Fibroblast of lung (primary cell): Measurements from ENCODE around the gene POLQ. TPM values are rescaled to one million over a fixed set of nuclear protein-coding genes. Genes with fewer than 3 reads are reported as not detected.

Experiments used
- DNase-seq, 2 donors: peaks; one replicate each; pipeline versions ENCODE4 v3.0.0 to v3.0.0-alpha.2; 2010; ENCODE audit warnings: low read depth in 2 of 2
- H2AFZ ChIP-seq: 2 replicates; pipeline ENCODE4 v1.5.1; 2012; ENCODE audit warnings: low read length, control low read depth, inconsistent platforms
- H3K27ac ChIP-seq: 2 replicates; pipeline ENCODE4 v1.5.1; 2011; ENCODE audit warnings: low read length, control low read depth; ENCODE audit not compliant: insufficient read depth
- H3K27me3 ChIP-seq: 2 replicates; pipeline ENCODE4 v1.5.1; 2011; ENCODE audit warnings: mild to moderate bottlenecking, low read length; ENCODE audit not compliant: control insufficient read depth, insufficient read depth
- H3K36me3 ChIP-seq: 2 replicates; pipeline ENCODE4 v1.5.1; 2011; ENCODE audit warnings: low read length; ENCODE audit not compliant: control insufficient read depth, insufficient read depth
- H3K4me1 ChIP-seq: 2 replicates; pipeline ENCODE4 v1.5.1; 2011; ENCODE audit warnings: low read length; ENCODE audit not compliant: control insufficient read depth, insufficient read depth; ENCODE audit errors: extremely low read depth
- H3K4me2 ChIP-seq: 2 replicates; pipeline ENCODE4 v1.5.1; 2011; ENCODE audit warnings: low read length, control low read depth; ENCODE audit not compliant: insufficient read depth; ENCODE audit errors: extremely low read depth
- H3K4me3 ChIP-seq, 4 experiments: fragments of 200-600 bp in 1 of 4; sonication (generic) in 1 of 4; replicated peaks in 1 of 4; 2 replicates each; pipeline ENCODE4 v1.5.1; 2011 to 2016; ENCODE audit warnings: low read length in 4 of 4, low read depth in 3 of 4, mild to moderate bottlenecking in 3 of 4, control low read depth in 2 of 4, inconsistent platforms in 1 of 4, mixed read lengths in 1 of 4; ENCODE audit not compliant: insufficient read depth in 1 of 4; ENCODE audit errors: control extremely low read depth in 1 of 4
- H3K79me2 ChIP-seq: 2 replicates; pipeline ENCODE4 v1.5.1; 2012; ENCODE audit warnings: mild to moderate bottlenecking, low read length, inconsistent platforms; ENCODE audit not compliant: control insufficient read depth, insufficient read depth
- H3K9ac ChIP-seq: 2 replicates; pipeline ENCODE4 v1.5.1; 2011; ENCODE audit warnings: mild to moderate bottlenecking, low read length, control low read depth; ENCODE audit not compliant: insufficient read depth
- H3K9me3 ChIP-seq: 2 replicates; pipeline ENCODE4 v1.5.1; 2012; ENCODE audit warnings: low read depth, low read length; ENCODE audit not compliant: control insufficient read depth, insufficient read depth
- H4K20me1 ChIP-seq: 2 replicates; pipeline ENCODE4 v1.5.1; 2011; ENCODE audit warnings: low read length; ENCODE audit not compliant: control insufficient read depth, insufficient read depth; ENCODE audit errors: extremely low read depth
- CTCF ChIP-seq, 2 donors: IDR thresholded peaks in 1 of 2; conservative IDR thresholded peaks in 1 of 2; 1 replicate in 1 of 2; 2 replicates in 1 of 2; pipeline ENCODE4 v1.5.1; 2011 to 2012; ENCODE audit warnings: low read length in 2 of 2, control low read depth in 1 of 2, inconsistent platforms in 1 of 2, low read depth in 1 of 2, mild to moderate bottlenecking in 1 of 2
- EZH2 ChIP-seq: IDR thresholded peaks from 2 replicates; pipeline ENCODE4 v1.5.1; 2012; ENCODE audit warnings: low read length, control low read depth, mild to moderate bottlenecking; ENCODE audit errors: missing control alignments
- polyA plus RNA-seq, 2 donors: library from polyadenylated mRNA; depleted of rRNA in 1 of 2; stranded (reverse) in 1 of 2; unstranded in 1 of 2; fragments of >200 nt; gene quantifications; 2 replicates each; pipeline ENCODE4 v1.2.1, GENCODE V29; 2011 to 2012; ENCODE audit warnings: missing spikeins in 1 of 2
- total RNA-seq: library from RNA; depleted of rRNA; stranded (reverse); fragments of >200 nt; gene quantifications from 2 replicates; pipeline ENCODE4 v1.2.1, GENCODE V29; 2014

The POLQ gene
- total and polyA plus RNA-seq, 2 donors (not counting 1 experiment from before 2014, with no cell fraction given): 1.1 to 4.1 TPM

- no peak overlapping the region for H2AFZ ChIP-seq
- H3K4me3 ChIP-seq: no peak overlapping the region
- no peaks in the 10 kb centered on the region for H3K9me3 ChIP-seq
- no peaks in the 10 kb centered on the region for H4K20me1 ChIP-seq
- TF ChIP-seq CTCF (conservative IDR thresholded peaks at IDR 0.05 in 1 of 2, IDR thresholded peaks at IDR 0.05 in 1 of 2; ENCODE audit: low read depth in 1 of 2, low read length in 2 of 2) (no peak), EZH2 (no peak)
- no peak for DNase-seq
- no peaks in the 10 kb centered on the region for H3K36me3 ChIP-seq
- no peaks in the 10 kb centered on the region for H3K27me3 ChIP-seq
- H3K27ac ChIP-seq: no peak overlapping the region
- H3K79me2 ChIP-seq: no peaks in the 10 kb centered on the region
- H3K4me2 ChIP-seq: no peak overlapping the region
- no peaks in the 10 kb centered on the region for H3K4me1 ChIP-seq
- no peak overlapping the region for H3K9ac ChIP-seq
Measured at GRCh38 chr3:121504618-121505017, 41.2 kb downstream of the POLQ start.

GRCh38 chr3:121496786-121497185, 49.0 kb downstream of the POLQ start:
- H2AFZ ChIP-seq: no peak overlapping the region
- DNase-seq: no peak
- H3K4me2 ChIP-seq: no peak overlapping the region

GRCh38 chr3:121493431-121493830, 52.4 kb downstream of the POLQ start:
- no peak overlapping the region for H3K9ac ChIP-seq
- peak in 1 of 2 donors; percentile 34 for DNase-seq
- H3K79me2 ChIP-seq: no peaks in the 10 kb centered on the region
- no peaks in the 10 kb centered on the region for H3K27me3 ChIP-seq
- no peak overlapping the region for H2AFZ ChIP-seq
- H3K4me2 ChIP-seq: no peak overlapping the region
- H3K4me3 ChIP-seq: no peak overlapping the region
- H3K9me3 ChIP-seq: no peaks in the 10 kb centered on the region
- H3K36me3 ChIP-seq: no peaks in the 10 kb centered on the region
- H3K4me1 ChIP-seq: no peaks in the 10 kb centered on the region
- H4K20me1 ChIP-seq: no peaks in the 10 kb centered on the region
- no peak overlapping the region for H3K27ac ChIP-seq
- TF ChIP-seq CTCF (conservative IDR thresholded peaks at IDR 0.05 in 1 of 2, IDR thresholded peaks at IDR 0.05 in 1 of 2; ENCODE audit: low read depth in 1 of 2, low read length in 2 of 2): peak; percentile 16 to 23
- TF ChIP-seq EZH2: no peak

More at GRCh38 chr3:121496786-121497185, 49.0 kb downstream of the POLQ start:
- no peaks in the 10 kb centered on the region for H3K4me1 ChIP-seq
- H3K9me3 ChIP-seq: no peaks in the 10 kb centered on the region
- H3K9ac ChIP-seq: no peak overlapping the region
- no peaks in the 10 kb centered on the region for H3K79me2 ChIP-seq
- no peak overlapping the region for H3K27ac ChIP-seq
- no peaks in the 10 kb centered on the region for H4K20me1 ChIP-seq
- H3K4me3 ChIP-seq: no peak overlapping the region
- no peaks in the 10 kb centered on the region for H3K36me3 ChIP-seq
- H3K27me3 ChIP-seq: no peaks in the 10 kb centered on the region
- TF ChIP-seq CTCF (conservative IDR thresholded peaks at IDR 0.05 in 1 of 2, IDR thresholded peaks at IDR 0.05 in 1 of 2; ENCODE audit: low read depth in 1 of 2, low read length in 2 of 2) (no peak), EZH2 (no peak)
